ENCODE results near the gene CDKN2A.

CDKN2A gene

GRCh38 chr9:21993893-21994555 is at the start of gene CDKN2A:
Gene CDKN2A (minus strand): TSS chr9:21994392.
- no peak for DNase-seq

GRCh38 chr9:22043928-22044327 is 49.7 kb upstream of the CDKN2A start:
- DNase-seq, result no peak

GRCh38 chr9:22041775-22042174 is 47.6 kb upstream of the CDKN2A start:
- DNase-seq, result no peak

GRCh38 chr9:22041344-22041743 is 47.2 kb upstream of the CDKN2A start:
- DNase-seq, result no peak

GRCh38 chr9:22040760-22041159 is 46.6 kb upstream of the CDKN2A start:
- no peak for DNase-seq

GRCh38 chr9:22039258-22039657 is 45.1 kb upstream of the CDKN2A start:
- DNase-seq, result no peak

GRCh38 chr9:22037954-22038690 is 43.9 kb upstream of the CDKN2A start:
- no peak for DNase-seq

- DNase-seq, result no peak
Observed at GRCh38 chr9:22036866-22037626, 42.9 kb upstream of the CDKN2A start.

- DNase-seq, result no peak
Observed at GRCh38 chr9:22035591-22036011, 41.4 kb upstream of the CDKN2A start.

- DNase-seq, result no peak
Observed at GRCh38 chr9:22033012-22033630, 38.9 kb upstream of the CDKN2A start.

- DNase-seq, result no peak
Observed at GRCh38 chr9:22031655-22032411, 37.6 kb upstream of the CDKN2A start.

- DNase-seq, result no peak
Observed at GRCh38 chr9:22030101-22030598, 36.0 kb upstream of the CDKN2A start.

GRCh38 chr9:22029231-22029630 is 35.0 kb upstream of the CDKN2A start:
- DNase-seq, result no peak

GRCh38 chr9:22028394-22028793 is 34.2 kb upstream of the CDKN2A start:
- DNase-seq, result no peak

GRCh38 chr9:22026696-22027095 is 32.5 kb upstream of the CDKN2A start:
- DNase-seq, result no peak

GRCh38 chr9:22022396-22022795 is 28.2 kb upstream of the CDKN2A start:
- DNase-seq, result no peak

GRCh38 chr9:22010866-22011625 is 16.9 kb upstream of the CDKN2A start:
- DNase-seq, result no peak

- no peak for DNase-seq
Observed at GRCh38 chr9:22009506-22009867, 15.3 kb upstream of the CDKN2A start.

GRCh38 chr9:22008717-22009505 is 14.7 kb upstream of the CDKN2A start, which contains the start of gene CDKN2B:
Gene CDKN2B (minus strand): TSS chr9:22009305. CDS start chr9:22008953, 352 bp downstream.
- DNase-seq, result peak; percentile 49

GRCh38 chr9:22008384-22008716 is 14.2 kb upstream of the CDKN2A start:
- DNase-seq, result no peak

Measured in activated T-cell treated with anti-CD3 and anti-CD28 coated beads for 4 hours (primary cell).